Measurements from ENCODE around the gene PTPN2.

PTPN2 gene

GRCh38 chr18:12911025-12911928 lies 27.2 kb upstream of the PTPN2 start:
- peaks cover 6% of the 10 kb centered on the region for H3K27me3 Mint-ChIP-seq (ENCODE audit: low read depth, poor library complexity)
- peaks cover 18% of the 10 kb centered on the region for H3K9me3 Mint-ChIP-seq
- no peak overlapping the region for H3K4me3 Mint-ChIP-seq
- no peak for DNase-seq
- no peak overlapping the region for H3K27ac Mint-ChIP-seq
- no peaks in the 10 kb centered on the region for H3K36me3 Mint-ChIP-seq (ENCODE audit: low read depth)
- TF ChIP-seq, protein P1, sequence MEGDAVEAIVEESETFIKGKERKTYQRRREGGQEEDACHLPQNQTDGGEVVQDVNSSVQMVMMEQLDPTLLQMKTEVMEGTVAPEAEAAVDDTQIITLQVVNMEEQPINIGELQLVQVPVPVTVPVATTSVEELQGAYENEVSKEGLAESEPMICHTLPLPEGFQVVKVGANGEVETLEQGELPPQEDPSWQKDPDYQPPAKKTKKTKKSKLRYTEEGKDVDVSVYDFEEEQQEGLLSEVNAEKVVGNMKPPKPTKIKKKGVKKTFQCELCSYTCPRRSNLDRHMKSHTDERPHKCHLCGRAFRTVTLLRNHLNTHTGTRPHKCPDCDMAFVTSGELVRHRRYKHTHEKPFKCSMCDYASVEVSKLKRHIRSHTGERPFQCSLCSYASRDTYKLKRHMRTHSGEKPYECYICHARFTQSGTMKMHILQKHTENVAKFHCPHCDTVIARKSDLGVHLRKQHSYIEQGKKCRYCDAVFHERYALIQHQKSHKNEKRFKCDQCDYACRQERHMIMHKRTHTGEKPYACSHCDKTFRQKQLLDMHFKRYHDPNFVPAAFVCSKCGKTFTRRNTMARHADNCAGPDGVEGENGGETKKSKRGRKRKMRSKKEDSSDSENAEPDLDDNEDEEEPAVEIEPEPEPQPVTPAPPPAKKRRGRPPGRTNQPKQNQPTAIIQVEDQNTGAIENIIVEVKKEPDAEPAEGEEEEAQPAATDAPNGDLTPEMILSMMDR (IDR thresholded peaks at IDR 0.05): no peak
- peaks cover 7% of the 10 kb centered on the region for H3K4me1 Mint-ChIP-seq

- H3K36me3 Mint-ChIP-seq (ENCODE audit: low read depth): no peaks in the 10 kb centered on the region
- peaks cover 12% of the 10 kb centered on the region for H3K4me1 Mint-ChIP-seq
- H3K9me3 Mint-ChIP-seq: peaks cover 14% of the 10 kb centered on the region
- no peak for DNase-seq
- H3K27ac Mint-ChIP-seq: no peak overlapping the region
- H3K4me3 Mint-ChIP-seq: no peak overlapping the region
- TF ChIP-seq, protein P1 (IDR thresholded peaks at IDR 0.05): no peak
- H3K27me3 Mint-ChIP-seq (ENCODE audit: low read depth, poor library complexity): peaks cover 6% of the 10 kb centered on the region
These were observed 24.7 kb upstream of the PTPN2 start for GRCh38 chr18:12908706-12909105.

DNA sequence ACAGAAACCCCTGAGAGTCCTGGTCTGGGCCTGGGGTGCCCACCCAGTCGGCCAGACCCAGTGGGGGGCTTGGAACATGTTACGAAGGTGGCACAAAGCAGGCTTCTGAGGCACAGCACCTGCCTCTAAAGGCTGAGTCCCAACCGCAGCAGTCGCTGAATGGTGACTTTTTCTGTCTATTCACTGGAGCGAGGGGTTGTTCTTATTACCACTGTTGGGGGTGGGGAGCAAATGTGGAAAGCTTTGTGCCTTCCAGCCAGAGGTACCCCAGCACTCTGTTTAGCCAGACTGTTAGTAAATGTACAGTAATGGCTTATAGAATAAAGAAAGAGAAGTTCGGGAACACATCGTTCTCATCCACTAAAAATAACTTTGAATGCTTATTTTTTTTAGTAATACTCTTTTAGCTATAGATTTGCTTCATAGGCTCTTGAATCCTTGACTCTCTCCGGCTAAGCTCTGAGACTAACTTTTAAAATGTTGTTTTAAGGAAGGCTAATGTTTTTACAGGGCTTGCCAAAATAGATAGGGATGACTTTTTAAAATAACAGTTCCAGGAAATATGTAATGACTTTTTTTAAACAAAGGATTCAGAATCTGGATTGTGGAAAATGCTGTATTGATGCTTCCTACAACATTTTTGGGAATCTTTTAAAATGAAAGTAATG lies 23.4 kb upstream of the PTPN2 start:
- TF ChIP-seq, protein P1 (IDR thresholded peaks at IDR 0.05): no peak
- Mint-ChIP-seq H3K4me1 (peaks cover 12% of the 10 kb centered on the region), H3K36me3 (ENCODE audit: low read depth) (no peaks in the 10 kb centered on the region), H3K27me3 (ENCODE audit: low read depth, poor library complexity) (peaks cover 6% of the 10 kb centered on the region), H3K9me3 (peaks cover 3% of the 10 kb centered on the region), H3K4me3 (no peak overlapping the region), H3K27ac (no peak overlapping the region)
- no peak for DNase-seq

DNA sequence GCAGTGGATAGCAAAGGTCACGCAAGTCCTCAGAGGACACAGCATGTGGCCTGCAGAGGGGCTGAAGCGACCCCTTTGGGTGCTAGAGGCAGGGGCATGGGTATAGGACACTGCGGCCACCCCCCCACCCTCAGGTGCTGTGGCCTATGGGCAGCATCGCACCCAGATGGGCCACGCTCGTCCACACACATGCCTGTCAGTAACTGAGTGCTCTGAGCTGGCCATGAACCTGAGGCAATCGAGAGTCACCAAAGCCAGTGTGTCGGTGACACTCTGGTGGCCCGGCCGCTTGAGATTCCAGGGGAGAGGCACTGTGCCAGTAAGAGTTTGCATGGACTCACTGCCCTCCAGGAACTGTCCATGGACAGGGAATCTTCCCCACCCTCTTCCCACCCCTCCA lies 22.7 kb upstream of the PTPN2 start:
- Mint-ChIP-seq H3K9me3 (peaks cover 3% of the 10 kb centered on the region), H3K4me1 (peaks cover 16% of the 10 kb centered on the region), H3K27ac (no peak overlapping the region), H3K27me3 (ENCODE audit: low read depth, poor library complexity) (peaks cover 6% of the 10 kb centered on the region), H3K4me3 (no peak overlapping the region), H3K36me3 (ENCODE audit: low read depth) (no peaks in the 10 kb centered on the region)
- TF ChIP-seq, protein P1 (IDR thresholded peaks at IDR 0.05): no peak
- no peak for DNase-seq

DNA sequence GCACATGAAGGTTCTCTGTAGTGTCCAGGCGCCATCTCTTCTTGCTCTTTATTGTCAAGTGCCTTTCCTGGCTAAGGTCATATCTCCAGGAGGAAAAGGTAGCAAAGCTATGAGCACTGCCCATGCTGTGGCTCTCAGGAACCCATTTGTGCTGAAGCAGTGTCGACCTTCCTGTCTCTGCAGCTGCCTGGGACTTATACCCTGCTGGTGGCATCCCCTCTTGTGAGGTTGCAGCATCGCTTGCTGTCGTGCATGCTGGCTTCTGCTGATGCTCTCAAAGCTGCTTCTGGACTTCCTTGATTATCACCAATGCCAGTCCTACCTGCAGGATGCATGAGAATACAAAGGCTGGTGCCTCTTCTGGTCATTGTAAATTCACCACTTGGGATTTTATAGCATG lies 22.1 kb upstream of the PTPN2 start:
- H3K27ac Mint-ChIP-seq: no peak overlapping the region

More for the DNA sequence above, 22.1 kb upstream of the PTPN2 start:
- TF ChIP-seq, protein P1 (IDR thresholded peaks at IDR 0.05): no peak
- Mint-ChIP-seq H3K4me1 (peaks cover 16% of the 10 kb centered on the region), H3K9me3 (peaks cover 3% of the 10 kb centered on the region), H3K4me3 (no peak overlapping the region), H3K27me3 (ENCODE audit: low read depth, poor library complexity) (peaks cover 6% of the 10 kb centered on the region), H3K36me3 (ENCODE audit: low read depth) (no peaks in the 10 kb centered on the region)
- no peak for DNase-seq

All from nephron progenitor cell (in vitro differentiated cells).